B cell (primary cell): ENCODE measurements around the gene VLDLR.

ENCODE experiments used
- EZH2 ChIP-seq: IDR thresholded peaks from 2 replicates; pipeline ENCODE4 v1.6.1; 2012; ENCODE audit warnings: borderline replicate concordance, low read depth, mild to moderate bottlenecking, moderate library complexity, low read length; ENCODE audit not compliant: insufficient read depth, poor library complexity, severe bottlenecking
- TF ChIP-seq, protein P1 (sequence below): fragments of 200-600 bp; IDR thresholded peaks from one replicate; pipeline ENCODE4 v1.8.0; 2022; ENCODE audit warnings: antibody characterized with exemption, mild to moderate bottlenecking

- TF ChIP-seq, protein P1, sequence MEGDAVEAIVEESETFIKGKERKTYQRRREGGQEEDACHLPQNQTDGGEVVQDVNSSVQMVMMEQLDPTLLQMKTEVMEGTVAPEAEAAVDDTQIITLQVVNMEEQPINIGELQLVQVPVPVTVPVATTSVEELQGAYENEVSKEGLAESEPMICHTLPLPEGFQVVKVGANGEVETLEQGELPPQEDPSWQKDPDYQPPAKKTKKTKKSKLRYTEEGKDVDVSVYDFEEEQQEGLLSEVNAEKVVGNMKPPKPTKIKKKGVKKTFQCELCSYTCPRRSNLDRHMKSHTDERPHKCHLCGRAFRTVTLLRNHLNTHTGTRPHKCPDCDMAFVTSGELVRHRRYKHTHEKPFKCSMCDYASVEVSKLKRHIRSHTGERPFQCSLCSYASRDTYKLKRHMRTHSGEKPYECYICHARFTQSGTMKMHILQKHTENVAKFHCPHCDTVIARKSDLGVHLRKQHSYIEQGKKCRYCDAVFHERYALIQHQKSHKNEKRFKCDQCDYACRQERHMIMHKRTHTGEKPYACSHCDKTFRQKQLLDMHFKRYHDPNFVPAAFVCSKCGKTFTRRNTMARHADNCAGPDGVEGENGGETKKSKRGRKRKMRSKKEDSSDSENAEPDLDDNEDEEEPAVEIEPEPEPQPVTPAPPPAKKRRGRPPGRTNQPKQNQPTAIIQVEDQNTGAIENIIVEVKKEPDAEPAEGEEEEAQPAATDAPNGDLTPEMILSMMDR: no peak
- TF ChIP-seq EZH2: no peak
Observed at GRCh38 chr9:2599896-2600295, 21.7 kb upstream of the VLDLR start.
